SU-DHL-6 (cell line): Measurements from ENCODE around the gene UTRN.

Source experiments
- CTCF ChIP-seq: fragments of 200-600 bp; sonication (generic); IDR thresholded peaks from one replicate; pipeline ENCODE4 v1.5.1; 2017; ENCODE audit warnings: antibody characterized with exemption, mild to moderate bottlenecking, low read length, moderate library complexity; ENCODE audit not compliant: insufficient read depth, poor library complexity, severe bottlenecking
- EZH2phosphoT487 ChIP-seq: fragments of 200-600 bp; sonication (generic), shearing (Covaris generic); conservative IDR thresholded peaks from 2 replicates; pipeline ENCODE4 v1.6.1; 2018; ENCODE audit warnings: mild to moderate bottlenecking, antibody characterized with exemption, low read length, moderate library complexity, mixed read lengths

GRCh38 chr6:144302701-144303372 is 17.7 kb downstream of the UTRN start:
- no peak for TF ChIP-seq CTCF
- no peak for TF ChIP-seq EZH2phosphoT487
